ENCODE results near the gene ADAM10.
"Not testable (repeated sequence)": the region's sequence is repeated elsewhere in the genome, so short reads cannot be mapped to it uniquely, and the experiment has no call there.

ADAM10 gene

DNA sequence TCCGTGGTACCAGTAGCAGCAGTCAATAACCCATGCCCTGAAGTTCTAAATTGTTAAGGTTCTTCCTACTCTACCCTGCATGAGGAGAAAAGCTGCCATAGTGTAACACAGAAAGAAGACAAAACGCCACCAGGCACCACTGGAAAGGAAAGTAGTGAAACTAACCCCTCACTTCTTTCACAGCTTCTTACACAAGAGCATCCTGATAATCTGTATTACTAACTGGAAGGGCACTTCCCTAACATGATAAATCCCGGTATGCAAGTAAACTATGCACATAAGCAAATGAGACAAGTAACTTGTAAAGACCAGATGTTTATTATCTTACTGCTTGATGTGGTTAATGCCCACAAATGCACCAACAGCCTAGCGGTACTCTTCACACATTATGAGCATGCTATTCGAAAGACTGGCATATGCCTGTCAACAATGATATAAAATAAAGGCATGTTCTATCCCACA lies 141.3 kb downstream of the ADAM10 start:
- peak; percentile 34 for DNase-seq (ENCODE audit: low spot score)

DNA sequence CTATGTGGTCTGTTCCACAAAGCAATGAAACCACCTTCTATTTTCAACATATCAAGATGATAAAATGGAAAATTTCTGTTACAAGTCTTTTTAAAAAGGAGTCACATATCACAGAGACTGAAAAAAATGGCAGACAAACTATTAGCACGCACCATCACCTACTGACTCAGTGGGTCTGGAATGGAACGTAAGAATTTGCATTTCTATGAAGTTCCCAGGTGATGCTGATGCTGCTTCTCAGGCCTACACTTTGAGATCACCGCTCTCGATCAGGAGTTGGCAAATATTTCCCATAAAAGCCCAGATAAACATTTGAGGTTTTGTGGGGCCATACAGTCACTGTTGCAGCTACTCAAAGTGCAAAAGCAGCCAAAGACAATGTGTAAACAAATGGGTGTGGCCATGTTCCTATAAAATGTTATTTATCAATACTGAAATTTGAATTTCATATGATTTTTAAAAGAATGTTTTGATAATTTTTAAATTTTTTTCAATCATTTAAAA lies 142.9 kb downstream of the ADAM10 start:
- DNase-seq (ENCODE audit: low spot score) = no peak

- DNase-seq (ENCODE audit: low spot score) = no peak
These were observed 143.5 kb downstream of the ADAM10 start for GRCh38 chr15:58605931-58606530.

DNA sequence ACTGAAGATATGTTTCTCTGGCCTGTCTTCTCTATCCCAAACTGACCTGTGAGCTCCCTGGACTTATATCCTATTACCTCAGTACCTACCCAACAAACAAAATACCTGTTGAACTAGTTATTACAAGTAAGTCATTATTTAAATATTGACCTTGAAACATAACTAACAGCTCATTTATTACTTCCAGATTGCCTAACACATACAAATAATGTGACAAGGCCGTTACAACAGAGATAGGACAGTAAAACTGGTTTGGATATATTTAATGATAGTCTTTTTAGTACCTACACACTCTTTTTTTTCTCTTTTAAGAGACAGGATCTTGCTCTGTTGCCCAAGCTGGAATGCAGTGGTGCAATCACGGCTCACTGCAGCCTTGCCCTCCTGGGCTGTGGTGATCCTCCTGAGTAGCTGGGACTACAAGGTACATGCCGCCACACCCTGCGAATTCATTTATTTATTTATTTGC lies 145.0 kb downstream of the ADAM10 start:
- DNase-seq (ENCODE audit: low spot score) = no peak

- DNase-seq (ENCODE audit: low spot score) = not testable (repeated sequence)
These were observed 145.6 kb downstream of the ADAM10 start for GRCh38 chr15:58603927-58604326.

DNA sequence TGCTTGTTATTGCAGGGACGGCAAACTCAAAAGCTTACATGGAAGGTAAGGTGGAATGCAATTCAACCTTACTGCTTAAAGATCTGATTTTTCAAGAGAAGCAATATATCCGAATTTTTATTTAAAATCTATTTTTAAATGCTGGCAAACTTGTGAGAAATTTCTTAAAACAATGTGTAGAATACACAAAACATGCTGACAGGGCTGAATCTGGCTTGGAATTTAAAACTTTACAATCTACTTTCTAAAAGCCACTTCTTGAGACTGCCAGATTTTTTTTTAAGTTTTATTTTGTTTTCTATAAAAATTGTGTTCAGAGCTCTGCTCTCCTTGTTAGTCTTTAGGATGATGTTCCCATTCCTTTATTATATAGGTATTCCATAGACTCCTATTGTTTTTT lies 146.7 kb downstream of the ADAM10 start:
- DNase-seq (ENCODE audit: low spot score) = no peak

DNA sequence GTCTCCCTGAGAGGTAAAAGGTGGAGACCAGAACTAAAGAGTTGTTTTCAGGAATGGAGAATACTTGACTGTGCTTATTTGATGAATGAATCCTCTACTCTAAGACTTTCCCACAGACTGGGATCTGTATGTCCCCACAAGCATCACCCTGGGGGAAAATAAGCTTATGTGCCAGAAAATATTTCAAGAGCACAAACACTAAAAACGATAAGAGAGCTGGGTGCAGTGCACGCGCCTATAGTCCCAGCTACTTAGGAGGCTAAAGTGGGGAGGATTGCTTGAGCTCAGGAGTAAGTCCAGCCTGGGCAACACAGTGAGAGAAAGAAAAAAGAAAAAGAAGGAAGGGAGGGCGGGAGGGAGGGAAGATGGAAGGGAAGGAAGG lies 150.7 kb downstream of the ADAM10 start:
- no peak for DNase-seq (ENCODE audit: low spot score)

DNA sequence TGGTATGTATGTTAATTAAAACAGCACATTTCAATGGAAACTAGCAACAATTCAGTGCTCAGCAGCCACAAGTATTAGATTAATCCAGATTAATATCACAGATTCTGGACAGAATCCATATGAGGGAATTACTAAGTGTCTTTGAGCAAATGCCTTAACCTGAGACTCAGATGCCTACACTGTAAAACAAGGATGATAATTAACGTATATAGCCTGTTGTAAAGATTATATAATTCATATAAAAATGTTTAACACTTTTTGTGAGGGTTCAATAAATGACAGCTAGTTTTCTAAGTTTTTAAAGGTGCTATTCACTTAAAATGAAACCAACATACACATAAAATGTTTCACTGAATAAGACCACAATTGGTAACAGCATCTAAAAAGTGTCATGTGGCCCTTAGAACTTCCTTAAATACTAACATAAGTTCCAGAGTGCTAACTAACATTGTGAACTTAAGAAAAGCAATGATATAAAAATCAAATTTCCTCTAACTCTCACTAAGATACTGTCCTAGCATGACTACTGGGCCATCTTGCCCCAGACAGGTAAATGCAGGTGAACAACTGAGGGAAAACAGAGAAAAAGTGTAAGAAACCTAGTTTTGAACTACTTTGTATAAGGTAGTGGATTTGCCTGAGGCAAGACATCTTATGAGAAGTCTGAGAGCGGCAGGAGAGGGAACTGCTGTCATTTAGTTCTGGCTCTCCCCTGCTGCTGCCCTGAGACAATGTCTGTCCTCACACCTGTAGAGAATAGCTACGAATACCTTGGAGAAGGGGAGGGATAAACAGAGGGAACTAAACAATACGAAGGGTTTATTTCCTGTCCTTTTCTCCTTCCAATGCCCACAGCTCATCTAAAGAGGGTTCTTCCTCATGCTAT lies 151.3 kb downstream of the ADAM10 start:
- DNase-seq (ENCODE audit: low spot score) = no peak

DNA sequence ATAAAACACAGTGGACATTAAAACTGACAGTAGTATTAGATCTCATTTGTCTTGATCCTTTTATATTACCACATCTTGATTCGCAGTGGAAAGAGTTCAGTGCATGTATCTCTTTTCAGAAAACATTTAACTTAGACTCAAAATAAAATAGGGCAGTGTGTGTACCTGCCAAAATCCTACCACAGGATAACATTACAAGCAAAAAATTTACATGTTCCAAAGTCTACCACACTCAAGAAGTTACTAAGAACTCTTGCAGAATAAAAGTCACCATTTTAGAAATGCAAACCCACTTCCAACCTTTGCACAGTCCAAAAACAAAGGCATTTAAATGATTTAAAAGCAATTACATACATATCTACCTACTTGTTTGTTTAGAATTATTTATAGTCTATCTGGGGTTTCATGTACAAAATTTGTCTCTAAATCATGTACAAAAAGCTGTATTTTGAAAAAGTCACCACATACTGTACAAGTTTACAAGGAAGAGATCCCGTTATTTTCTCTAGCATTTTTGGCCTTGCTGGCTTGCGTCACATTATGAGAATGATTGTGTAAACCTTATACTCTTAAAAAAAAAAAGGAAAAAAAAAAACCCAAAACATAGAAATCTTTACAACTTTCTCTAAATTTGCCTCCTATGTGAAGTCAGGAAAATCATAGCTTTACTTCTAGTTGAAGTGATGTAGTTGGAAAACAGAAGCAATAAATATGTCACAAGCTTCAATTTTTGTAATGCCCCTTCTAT lies 153.8 kb downstream of the ADAM10 start:
- DNase-seq (ENCODE audit: low spot score) = no peak

- no peak for DNase-seq (ENCODE audit: low spot score)
These were observed 154.6 kb downstream of the ADAM10 start for GRCh38 chr15:58594898-58595297.

DNA sequence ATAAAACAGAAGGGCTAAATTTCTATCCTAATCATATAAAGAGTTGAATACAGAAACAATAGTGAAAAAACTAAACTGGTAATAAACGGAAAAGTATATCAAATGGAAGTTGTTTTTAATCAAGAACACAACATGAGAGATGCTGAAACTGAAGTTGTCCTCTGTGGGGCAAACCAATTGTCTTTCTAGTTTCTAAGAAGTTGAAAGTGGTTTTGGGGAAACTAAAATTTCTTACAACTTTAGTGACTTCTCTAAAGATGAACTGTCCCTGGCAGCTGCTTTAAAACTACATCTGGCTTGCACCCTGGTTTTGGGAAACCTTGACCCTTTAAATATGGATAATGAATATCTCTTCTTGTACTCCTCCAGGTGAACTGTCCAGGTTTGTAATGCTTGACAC lies 155.6 kb downstream of the ADAM10 start:
- no peak for DNase-seq (ENCODE audit: low spot score)

DNA sequence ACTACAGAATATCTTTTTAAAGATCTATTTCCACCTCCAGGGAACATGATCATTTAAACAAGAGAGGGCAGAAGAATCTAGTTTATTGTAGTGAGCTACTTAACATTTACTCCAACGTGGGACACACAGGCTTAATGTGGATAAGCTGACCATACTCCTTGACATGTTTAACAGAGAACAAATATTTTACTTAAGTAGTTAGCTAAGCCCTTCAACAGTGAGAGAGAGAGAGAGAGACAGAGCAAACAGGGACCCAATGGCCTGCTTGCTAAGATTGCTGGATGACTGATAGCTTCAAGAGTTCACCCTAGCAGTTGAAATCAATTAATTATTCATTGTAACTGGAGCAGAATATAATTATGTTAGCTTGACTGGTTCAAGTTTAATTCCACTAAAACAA lies 158.6 kb downstream of the ADAM10 start:
- DNase-seq (ENCODE audit: low spot score) = no peak

DNA sequence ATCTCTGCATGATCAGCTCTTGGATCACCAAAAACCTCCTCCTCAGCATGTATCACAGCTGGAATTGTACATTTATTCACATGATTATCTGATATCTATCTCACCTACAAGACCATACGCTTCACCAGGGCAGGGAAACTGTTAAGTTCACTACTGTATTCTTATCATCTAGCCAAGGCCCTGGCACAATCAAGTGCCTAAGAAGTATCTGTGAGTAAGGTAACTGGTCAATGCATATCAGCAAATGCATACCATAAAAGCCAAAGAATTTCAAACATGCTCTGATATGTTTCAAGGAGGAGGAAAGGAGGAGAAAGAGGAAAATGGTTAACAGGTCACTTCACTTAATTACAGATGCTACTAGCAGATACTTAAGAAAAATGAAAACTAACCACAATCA lies 159.3 kb downstream of the ADAM10 start:
- no peak for DNase-seq (ENCODE audit: low spot score)

- DNase-seq (ENCODE audit: low spot score) = no peak
These were observed 160.5 kb downstream of the ADAM10 start for GRCh38 chr15:58589047-58589446.

- no peak for DNase-seq (ENCODE audit: low spot score)
These were observed 161.4 kb downstream of the ADAM10 start for GRCh38 chr15:58588096-58588495.

DNA sequence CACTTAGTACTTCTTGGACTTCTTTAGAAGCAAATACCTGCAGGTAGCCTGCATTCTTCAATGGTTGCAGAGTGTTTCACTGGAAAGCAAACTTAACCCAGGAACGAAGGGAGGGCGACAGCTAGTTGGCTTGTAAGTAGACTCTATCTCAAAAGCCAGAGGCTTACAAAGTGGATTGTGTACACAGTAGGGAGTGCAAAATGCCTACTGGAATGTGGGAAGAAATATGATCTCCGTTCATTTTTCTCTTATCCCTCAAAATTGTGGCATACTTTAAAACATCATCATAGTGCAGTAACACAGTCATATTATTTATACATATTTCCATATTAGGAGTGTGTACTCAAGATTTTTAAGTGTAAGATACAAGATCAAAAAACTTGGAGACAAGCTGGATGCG lies 162.0 kb downstream of the ADAM10 start:
- DNase-seq (ENCODE audit: low spot score) = no peak

GRCh38 chr15:58585693-58586443 lies 163.6 kb downstream of the ADAM10 start:
- DNase-seq (ENCODE audit: low spot score) = no peak

GRCh38 chr15:58584789-58585461 lies 164.6 kb downstream of the ADAM10 start:
- no peak for DNase-seq (ENCODE audit: low spot score)

GRCh38 chr15:58583171-58583908 lies 166.2 kb downstream of the ADAM10 start:
- DNase-seq (ENCODE audit: low spot score) = no peak

GRCh38 chr15:58582160-58582559 lies 167.3 kb downstream of the ADAM10 start:
- no peak for DNase-seq (ENCODE audit: low spot score)
